Measurements from ENCODE around the gene SYF2. TPM values are rescaled to one million over a fixed set of nuclear protein-coding genes. Genes with fewer than 3 reads are reported as not detected.
"Not testable (repeated sequence)": the region's sequence is repeated elsewhere in the genome, so short reads cannot be mapped to it uniquely, and the experiment has no call there.

SYF2 gene
- total RNA-seq, 1 donor, result 39.4 TPM

DNA sequence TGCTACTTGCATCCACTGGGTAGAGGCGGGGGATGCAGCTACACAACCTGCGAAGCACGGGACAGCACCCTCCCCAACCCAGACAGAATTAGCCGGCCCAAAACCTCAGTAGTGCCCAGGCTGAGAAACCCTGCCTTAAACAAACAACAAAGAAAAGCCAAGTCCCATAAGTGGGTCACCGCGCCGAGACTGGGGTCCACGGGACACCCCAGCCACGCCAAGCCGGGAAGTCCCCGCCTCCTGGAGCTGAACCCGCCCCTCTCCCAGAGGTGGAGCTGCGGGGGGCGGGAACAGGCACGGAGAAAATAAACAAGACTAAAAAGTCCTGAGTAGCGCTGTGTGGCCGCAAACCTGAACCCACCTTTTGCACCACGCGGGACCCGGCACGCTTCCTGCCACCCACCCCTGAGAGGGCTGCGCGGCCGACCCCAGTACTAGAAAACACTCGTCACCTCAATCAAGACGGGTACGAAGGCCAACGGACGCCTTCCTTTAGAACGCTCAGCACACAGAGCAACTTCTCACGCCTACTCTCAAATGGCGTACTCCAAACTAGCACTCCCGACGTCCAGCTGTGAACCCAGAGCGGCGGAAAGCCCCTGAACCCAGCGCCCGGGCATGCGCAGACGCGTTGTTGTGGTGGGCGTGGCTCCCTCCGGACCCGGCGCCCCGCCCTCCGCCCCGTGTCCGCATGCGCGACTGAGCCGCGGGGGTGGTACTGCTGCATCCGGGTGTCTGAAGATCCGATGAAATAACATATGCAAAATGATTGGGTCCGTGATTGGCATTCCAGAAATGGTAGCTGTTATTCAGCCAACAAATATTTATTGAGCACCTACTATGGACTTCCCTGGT is 35.2 kb upstream of the SYF2 start:
- H4K20me1 ChIP-seq (ENCODE audit: insufficient read depth, low read length); H3K79me2 ChIP-seq (ENCODE audit: insufficient read depth, low read length); H3K36me3 ChIP-seq (ENCODE audit: insufficient read depth, low read length); H3K9me3 ChIP-seq (ENCODE audit: low read depth, low read length); H3K4me1 ChIP-seq (ENCODE audit: insufficient read depth, low read length); DNase-seq (ENCODE audit: insufficient read length, low spot score, missing footprints); H3K27me3 ChIP-seq (ENCODE audit: insufficient read depth, low read length): not testable (repeated sequence)
- Histone ChIP-seq H2AFZ (ENCODE audit: low read length) (peak overlapping the region; percentile 62), H3K4me2 (ENCODE audit: insufficient read depth, low read length) (peak overlapping the region; percentile 79), H3K4me3 (ENCODE audit: insufficient read depth, low read length) (peak overlapping the region; percentile 70), H3K27ac (ENCODE audit: low read depth, low read length) (peak overlapping the region; percentile 48)

DNA sequence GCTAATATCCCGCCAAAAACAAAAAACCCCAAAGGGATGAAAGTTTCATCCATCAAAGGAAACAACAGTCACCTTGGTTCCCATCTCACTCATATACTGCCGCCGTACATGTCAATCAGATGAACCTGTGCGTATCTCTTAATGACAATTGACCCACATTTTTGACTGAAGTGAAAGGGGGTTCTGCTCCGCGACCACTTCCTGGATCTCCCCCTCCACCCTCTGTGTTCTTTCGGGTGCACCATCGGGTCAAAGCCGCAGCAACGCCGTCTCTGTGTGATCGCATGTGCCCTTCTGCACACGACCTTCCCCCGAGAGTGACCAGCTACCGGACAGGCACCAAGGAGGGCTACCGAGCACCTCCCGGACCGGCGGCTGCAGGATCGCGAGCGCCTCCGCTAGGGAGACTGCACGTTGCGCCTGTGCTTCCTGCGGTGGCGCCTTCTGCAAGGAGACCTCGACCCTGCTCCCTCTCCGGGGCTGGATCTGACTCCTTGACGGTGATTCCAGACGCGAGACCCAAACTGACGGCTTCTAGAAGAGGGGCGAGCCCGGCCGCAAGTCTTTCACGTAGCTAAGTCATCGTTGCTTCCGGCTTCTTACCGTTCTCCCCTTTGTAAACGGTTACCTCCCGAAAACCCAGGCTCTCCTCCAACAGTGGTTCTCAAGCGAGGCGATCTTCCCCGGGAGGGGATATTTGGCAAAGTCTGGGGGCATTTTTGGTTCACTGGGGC is 34.4 kb upstream of the SYF2 start:
- not testable (repeated sequence) for H3K36me3 ChIP-seq (ENCODE audit: insufficient read depth, low read length); DNase-seq (ENCODE audit: insufficient read length, low spot score, missing footprints); H3K9me3 ChIP-seq (ENCODE audit: low read depth, low read length); H3K4me1 ChIP-seq (ENCODE audit: insufficient read depth, low read length); H2AFZ ChIP-seq (ENCODE audit: low read length); H4K20me1 ChIP-seq (ENCODE audit: insufficient read depth, low read length); H3K27me3 ChIP-seq (ENCODE audit: insufficient read depth, low read length); H3K79me2 ChIP-seq (ENCODE audit: insufficient read depth, low read length); H3K27ac ChIP-seq (ENCODE audit: low read depth, low read length)
- Histone ChIP-seq H3K4me2 (ENCODE audit: insufficient read depth, low read length) (peak overlapping the region; percentile 93), H3K4me3 (ENCODE audit: insufficient read depth, low read length) (peak overlapping the region; percentile 72)

DNA sequence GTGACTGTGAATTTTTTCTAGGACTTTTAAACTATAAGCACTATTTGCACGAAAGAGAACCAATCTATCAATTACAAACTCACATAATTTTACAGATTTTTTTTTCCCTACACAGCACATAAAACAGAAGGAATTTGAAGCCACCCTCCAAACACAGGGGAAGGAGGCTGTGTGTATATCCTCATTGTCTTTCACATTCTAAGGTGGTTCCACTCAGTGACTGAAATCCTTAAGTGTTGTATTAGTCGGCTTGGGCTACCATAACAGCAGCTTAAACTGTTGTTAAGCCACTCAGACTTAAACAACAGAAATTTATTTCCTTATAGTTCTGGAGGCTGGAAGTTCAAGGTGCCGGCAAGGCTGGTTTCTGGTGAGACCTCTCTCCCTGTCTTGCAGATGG is 28.0 kb upstream of the SYF2 start:
- peak overlapping the region; percentile 70 for H3K27ac ChIP-seq (ENCODE audit: low read depth, low read length)
- H3K36me3 ChIP-seq (ENCODE audit: insufficient read depth, low read length); H3K4me3 ChIP-seq (ENCODE audit: insufficient read depth, low read length): not testable (repeated sequence)

DNA sequence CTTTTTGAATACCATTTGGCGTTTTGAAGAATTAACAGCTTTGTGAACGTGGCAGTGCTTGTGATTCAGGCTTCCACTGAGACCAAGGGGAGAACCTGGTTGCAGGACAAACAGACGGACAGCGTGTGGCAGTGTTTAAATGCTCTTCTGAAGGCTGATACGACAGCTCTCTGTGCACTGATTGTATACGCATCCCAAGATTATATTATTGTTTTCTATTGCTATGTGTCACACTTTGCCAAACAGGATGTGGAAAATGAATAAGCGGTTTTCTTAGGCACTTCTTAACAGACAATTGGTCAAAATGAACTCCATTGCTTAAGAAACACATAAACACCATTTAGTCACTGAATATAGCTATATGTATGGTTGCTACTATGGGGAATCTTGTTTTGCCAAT is 27.5 kb upstream of the SYF2 start:
- H3K9me3 ChIP-seq (ENCODE audit: low read depth, low read length); H3K4me3 ChIP-seq (ENCODE audit: insufficient read depth, low read length); H3K36me3 ChIP-seq (ENCODE audit: insufficient read depth, low read length); H2AFZ ChIP-seq (ENCODE audit: low read length); H4K20me1 ChIP-seq (ENCODE audit: insufficient read depth, low read length); H3K27me3 ChIP-seq (ENCODE audit: insufficient read depth, low read length); DNase-seq (ENCODE audit: insufficient read length, low spot score, missing footprints); H3K79me2 ChIP-seq (ENCODE audit: insufficient read depth, low read length): not testable (repeated sequence)
- Histone ChIP-seq H3K4me1 (ENCODE audit: insufficient read depth, low read length) (peaks cover 31% of the 10 kb centered on the region), H3K4me2 (ENCODE audit: insufficient read depth, low read length) (peak overlapping the region; percentile 45), H3K27ac (ENCODE audit: low read depth, low read length) (peak overlapping the region; percentile 70)

More for the DNA sequence above, 28.0 kb upstream of the SYF2 start:
- not testable (repeated sequence) for H3K79me2 ChIP-seq (ENCODE audit: insufficient read depth, low read length); H2AFZ ChIP-seq (ENCODE audit: low read length); DNase-seq (ENCODE audit: insufficient read length, low spot score, missing footprints); H3K9me3 ChIP-seq (ENCODE audit: low read depth, low read length); H3K27me3 ChIP-seq (ENCODE audit: insufficient read depth, low read length); H4K20me1 ChIP-seq (ENCODE audit: insufficient read depth, low read length)
- Histone ChIP-seq H3K4me1 (ENCODE audit: insufficient read depth, low read length) (peaks cover 31% of the 10 kb centered on the region), H3K4me2 (ENCODE audit: insufficient read depth, low read length) (peak overlapping the region; percentile 45)

DNA sequence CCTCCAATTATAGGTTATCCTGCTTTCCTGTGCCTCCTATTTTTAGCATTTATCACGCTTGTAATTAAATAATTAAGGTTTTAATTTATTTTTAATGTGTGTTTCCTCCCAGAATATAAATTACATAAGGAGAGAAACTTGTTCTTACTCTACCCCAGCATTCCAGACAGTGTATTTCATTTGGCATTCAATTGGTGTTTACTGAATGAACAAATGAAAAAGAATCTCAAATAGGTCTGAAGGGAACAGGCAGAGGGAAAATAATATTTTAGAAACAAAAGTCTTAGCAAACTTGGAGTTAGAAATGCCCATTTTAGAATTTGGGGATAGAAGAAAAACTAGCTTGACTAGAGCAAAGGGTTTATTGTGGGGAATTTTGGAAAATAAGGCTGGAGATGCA is 24.9 kb upstream of the SYF2 start:
- no peak overlapping the region for H2AFZ ChIP-seq (ENCODE audit: low read length)
- no peaks in the 10 kb centered on the region for H4K20me1 ChIP-seq (ENCODE audit: insufficient read depth, low read length)
- TF ChIP-seq, protein P1, sequence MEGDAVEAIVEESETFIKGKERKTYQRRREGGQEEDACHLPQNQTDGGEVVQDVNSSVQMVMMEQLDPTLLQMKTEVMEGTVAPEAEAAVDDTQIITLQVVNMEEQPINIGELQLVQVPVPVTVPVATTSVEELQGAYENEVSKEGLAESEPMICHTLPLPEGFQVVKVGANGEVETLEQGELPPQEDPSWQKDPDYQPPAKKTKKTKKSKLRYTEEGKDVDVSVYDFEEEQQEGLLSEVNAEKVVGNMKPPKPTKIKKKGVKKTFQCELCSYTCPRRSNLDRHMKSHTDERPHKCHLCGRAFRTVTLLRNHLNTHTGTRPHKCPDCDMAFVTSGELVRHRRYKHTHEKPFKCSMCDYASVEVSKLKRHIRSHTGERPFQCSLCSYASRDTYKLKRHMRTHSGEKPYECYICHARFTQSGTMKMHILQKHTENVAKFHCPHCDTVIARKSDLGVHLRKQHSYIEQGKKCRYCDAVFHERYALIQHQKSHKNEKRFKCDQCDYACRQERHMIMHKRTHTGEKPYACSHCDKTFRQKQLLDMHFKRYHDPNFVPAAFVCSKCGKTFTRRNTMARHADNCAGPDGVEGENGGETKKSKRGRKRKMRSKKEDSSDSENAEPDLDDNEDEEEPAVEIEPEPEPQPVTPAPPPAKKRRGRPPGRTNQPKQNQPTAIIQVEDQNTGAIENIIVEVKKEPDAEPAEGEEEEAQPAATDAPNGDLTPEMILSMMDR (IDR thresholded peaks at IDR 0.05; ENCODE audit: extremely low read depth, low read depth, low read length), result no peak
- H3K4me3 ChIP-seq (ENCODE audit: insufficient read depth, low read length), result no peak overlapping the region
- no peaks in the 10 kb centered on the region for H3K9me3 ChIP-seq (ENCODE audit: low read depth, low read length)
- peak overlapping the region; percentile 77 for H3K27ac ChIP-seq (ENCODE audit: low read depth, low read length)
- no peaks in the 10 kb centered on the region for H3K36me3 ChIP-seq (ENCODE audit: insufficient read depth, low read length)
- no peaks in the 10 kb centered on the region for H3K27me3 ChIP-seq (ENCODE audit: insufficient read depth, low read length)
- H3K4me1 ChIP-seq (ENCODE audit: insufficient read depth, low read length), result peaks cover 40% of the 10 kb centered on the region
- H3K79me2 ChIP-seq (ENCODE audit: insufficient read depth, low read length), result peaks cover 8% of the 10 kb centered on the region
- H3K4me2 ChIP-seq (ENCODE audit: insufficient read depth, low read length), result peak overlapping the region; percentile 53
- DNase-seq (ENCODE audit: insufficient read length, low spot score, missing footprints), result peak; percentile 55

Measured in osteoblast (primary cell).